Testis (tissue), 2 donors: ENCODE data around the gene GABBR2.

Source experiments
- CTCF ChIP-seq, 3 experiments: fragments of 450-650 bp in 2 of 3; fragments of 200-600 bp in 1 of 3; sonication (generic) in 1 of 3; IDR thresholded peaks; one replicate each; pipeline ENCODE4 v1.5.1; 2016 to 2019; ENCODE audit warnings: antibody characterized with exemption in 3 of 3, mild to moderate bottlenecking in 2 of 3, moderate library complexity in 1 of 3
- POLR2A ChIP-seq: fragments of 450-650 bp; IDR thresholded peaks from one replicate; pipeline ENCODE4 v1.6.1; 2017; ENCODE audit warnings: antibody characterized with exemption, mild to moderate bottlenecking, moderate library complexity

DNA sequence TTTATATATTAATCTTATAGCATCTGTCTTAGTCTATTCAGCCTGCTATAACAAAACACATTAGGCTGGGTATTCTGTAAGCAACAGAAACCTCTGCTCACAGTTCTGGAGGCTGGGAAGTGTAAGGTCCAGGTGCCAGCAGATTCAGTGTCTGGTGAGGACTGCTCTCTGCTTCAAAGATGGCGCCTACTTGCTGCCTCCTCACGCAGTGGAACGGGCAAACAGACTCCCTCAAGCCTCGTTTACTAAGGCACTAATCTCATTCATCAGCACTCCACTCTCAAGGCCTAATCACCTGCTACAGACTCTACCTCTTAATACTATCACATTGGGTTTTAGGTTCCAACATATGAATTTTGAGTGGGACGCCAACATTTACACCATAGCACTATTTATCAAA lies 448.1 kb downstream of the GABBR2 start:
- TF ChIP-seq POLR2A (no peak), CTCF (IDR thresholded peaks at IDR 0.05) (no peak)
